ENCODE measurements around the gene FOXI1. TPM values are rescaled to one million over a fixed set of nuclear protein-coding genes. Genes with fewer than 3 reads are reported as not detected.

FOXI1 gene
- not detected in 2 replicates for total RNA-seq

- H3K4me3 ChIP-seq (ENCODE audit: low read depth, low read length) = no peak within 1 kb of the TSS
Observed at GRCh38 chr5:170105642-170106611, at the start of gene FOXI1. TSS of gene FOXI1 (plus strand) at chr5:170105897. CDS start at chr5:170105958, 61 bp downstream.

DNA sequence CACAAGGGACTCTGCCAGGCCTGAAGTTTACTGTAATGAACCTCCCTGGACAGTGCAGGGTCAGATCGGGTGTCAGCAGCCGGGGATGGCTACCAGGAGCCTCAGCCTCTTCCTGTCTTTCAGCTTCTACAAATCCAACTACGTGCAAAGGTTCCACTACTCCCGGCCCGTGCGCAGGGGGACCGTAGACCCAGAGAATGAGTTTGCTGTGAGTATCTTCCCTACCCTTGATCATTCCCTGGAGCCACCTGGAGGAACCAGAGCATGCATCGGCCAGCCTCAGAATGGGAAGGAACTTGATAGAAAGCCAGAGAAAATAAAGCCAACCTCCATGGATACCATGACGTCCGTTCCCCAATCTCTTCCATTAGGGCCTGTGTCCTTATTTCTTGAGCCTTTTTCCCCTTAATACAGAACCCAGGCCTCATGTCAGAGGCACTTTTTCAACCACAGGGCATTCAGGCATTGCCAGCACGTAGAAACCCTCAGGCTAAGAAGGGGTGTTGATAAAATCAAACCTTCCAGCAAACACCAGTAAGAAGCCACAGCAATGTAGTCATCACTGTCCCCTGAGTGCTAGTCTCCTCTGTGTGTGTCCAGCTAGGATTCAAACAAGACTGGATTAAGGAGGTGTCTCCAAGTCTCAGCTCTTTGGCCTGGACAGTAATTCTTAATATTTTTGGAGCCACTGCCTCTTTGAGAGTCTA is 49.0 kb upstream of the FOXI1 start:
- no peak for DNase-seq (ENCODE audit: low read depth)
- H3K4me3 ChIP-seq (ENCODE audit: low read depth, low read length) = no peak overlapping the region
- TF ChIP-seq, protein P1, sequence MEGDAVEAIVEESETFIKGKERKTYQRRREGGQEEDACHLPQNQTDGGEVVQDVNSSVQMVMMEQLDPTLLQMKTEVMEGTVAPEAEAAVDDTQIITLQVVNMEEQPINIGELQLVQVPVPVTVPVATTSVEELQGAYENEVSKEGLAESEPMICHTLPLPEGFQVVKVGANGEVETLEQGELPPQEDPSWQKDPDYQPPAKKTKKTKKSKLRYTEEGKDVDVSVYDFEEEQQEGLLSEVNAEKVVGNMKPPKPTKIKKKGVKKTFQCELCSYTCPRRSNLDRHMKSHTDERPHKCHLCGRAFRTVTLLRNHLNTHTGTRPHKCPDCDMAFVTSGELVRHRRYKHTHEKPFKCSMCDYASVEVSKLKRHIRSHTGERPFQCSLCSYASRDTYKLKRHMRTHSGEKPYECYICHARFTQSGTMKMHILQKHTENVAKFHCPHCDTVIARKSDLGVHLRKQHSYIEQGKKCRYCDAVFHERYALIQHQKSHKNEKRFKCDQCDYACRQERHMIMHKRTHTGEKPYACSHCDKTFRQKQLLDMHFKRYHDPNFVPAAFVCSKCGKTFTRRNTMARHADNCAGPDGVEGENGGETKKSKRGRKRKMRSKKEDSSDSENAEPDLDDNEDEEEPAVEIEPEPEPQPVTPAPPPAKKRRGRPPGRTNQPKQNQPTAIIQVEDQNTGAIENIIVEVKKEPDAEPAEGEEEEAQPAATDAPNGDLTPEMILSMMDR (conservative IDR thresholded peaks at IDR 0.05; ENCODE audit: low read depth, low read length) = no peak

More at GRCh38 chr5:170105642-170106611, at the start of gene FOXI1:
- TF ChIP-seq, protein P1 (conservative IDR thresholded peaks at IDR 0.05; ENCODE audit: low read depth, low read length) = no peak
- no peak for DNase-seq (ENCODE audit: low read depth)

DNA sequence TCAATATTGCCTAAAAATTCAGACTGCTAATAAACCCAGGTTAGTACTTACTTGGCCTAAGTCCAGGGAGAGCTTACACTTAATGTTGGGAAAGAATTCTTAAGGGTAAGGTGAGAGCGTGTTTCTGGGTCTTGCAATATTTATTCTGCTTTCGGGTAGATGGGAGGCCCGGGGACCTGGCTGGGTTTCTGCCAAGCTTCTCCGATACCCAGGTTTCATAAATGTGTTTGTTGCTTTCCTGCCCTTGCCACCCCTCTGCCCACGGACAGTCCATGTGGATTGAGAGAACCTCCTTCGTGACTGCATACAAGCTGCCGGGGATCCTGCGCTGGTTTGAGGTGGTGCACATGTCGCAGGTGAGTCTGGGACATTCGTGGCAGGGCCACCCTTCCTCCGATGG is 48.4 kb upstream of the FOXI1 start:
- TF ChIP-seq, protein P1 (conservative IDR thresholded peaks at IDR 0.05; ENCODE audit: low read depth, low read length) = no peak
- no peak overlapping the region for H3K4me3 ChIP-seq (ENCODE audit: low read depth, low read length)
- no peak for DNase-seq (ENCODE audit: low read depth)

DNA sequence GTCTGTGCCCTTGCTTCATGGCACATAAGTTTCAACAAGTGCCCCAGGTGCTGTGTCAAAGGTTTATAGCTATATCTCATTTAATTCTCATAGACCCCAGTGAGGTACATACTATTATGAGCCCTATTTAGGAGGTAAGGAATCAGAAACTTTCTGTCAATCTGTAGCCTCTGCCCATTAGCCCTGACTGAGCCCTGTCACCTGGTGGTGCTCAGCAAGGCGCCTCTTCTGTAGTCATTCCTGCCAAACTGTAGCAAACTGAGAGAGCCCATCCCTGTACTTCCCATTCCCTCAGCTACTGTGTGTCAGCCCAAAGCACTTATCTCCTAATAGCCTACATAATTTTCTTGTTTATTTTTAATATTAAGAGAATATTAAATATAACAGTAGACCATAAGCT is 46.5 kb upstream of the FOXI1 start:
- no peak overlapping the region for H3K4me3 ChIP-seq (ENCODE audit: low read depth, low read length)
- TF ChIP-seq, protein P1 (conservative IDR thresholded peaks at IDR 0.05; ENCODE audit: low read depth, low read length) = no peak
- DNase-seq (ENCODE audit: low read depth) = no peak

DNA sequence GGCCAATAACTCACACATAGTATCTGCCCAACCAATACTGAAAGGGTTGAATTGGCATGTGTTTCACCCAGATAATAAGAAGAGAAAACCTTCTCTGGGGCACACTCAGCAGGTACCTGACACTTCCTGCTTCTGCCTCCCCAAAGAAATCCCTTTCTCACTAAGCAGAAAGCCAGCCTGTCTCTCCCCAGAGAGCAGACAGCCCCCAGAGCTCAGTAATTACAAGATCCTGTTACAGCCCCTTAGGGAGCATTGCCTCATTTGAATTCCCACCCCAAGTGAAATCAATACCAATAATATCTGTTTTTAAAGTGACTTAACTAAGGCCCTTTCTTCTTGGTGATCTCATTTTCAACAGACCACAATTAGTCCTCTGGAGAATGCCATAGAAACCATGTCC is 38.5 kb upstream of the FOXI1 start:
- TF ChIP-seq, protein P1 (conservative IDR thresholded peaks at IDR 0.05; ENCODE audit: low read depth, low read length) = no peak
- no peak overlapping the region for H3K4me3 ChIP-seq (ENCODE audit: low read depth, low read length)
- DNase-seq (ENCODE audit: low read depth) = no peak

- no peak overlapping the region for H3K4me3 ChIP-seq (ENCODE audit: low read depth, low read length)
- no peak for DNase-seq (ENCODE audit: low read depth)
- TF ChIP-seq, protein P1 (conservative IDR thresholded peaks at IDR 0.05; ENCODE audit: low read depth, low read length) = no peak
Observed at GRCh38 chr5:170067574-170068170, 38.0 kb upstream of the FOXI1 start.
